NCI-H82 treated with DMSO at 0.1 percent for 48 hours (cell line): ENCODE measurements around the gene OR2C3.
"Not testable (repeated sequence)": the region's sequence is repeated elsewhere in the genome, so short reads cannot be mapped to it uniquely, and the experiment has no call there.

ENCODE experiments used
- DNase-seq: peaks from one replicate; lab custom pipeline; 2025; ENCODE audit not compliant: unreplicated experiment; lab: John Stamatoyannopoulos, UW

OR2C3 gene

GRCh38 chr1:247518613-247518891 lies 17.7 kb downstream of the OR2C3 start:
- DNase-seq: no peak

- no peak for DNase-seq
Observed at GRCh38 chr1:247517795-247518612, 18.2 kb downstream of the OR2C3 start.

GRCh38 chr1:247506831-247507230 lies 29.4 kb downstream of the OR2C3 start:
- DNase-seq: no peak

GRCh38 chr1:247500865-247501264 lies 35.4 kb downstream of the OR2C3 start:
- DNase-seq: no peak

- no peak for DNase-seq
Observed at GRCh38 chr1:247496581-247497285, 39.5 kb downstream of the OR2C3 start.

GRCh38 chr1:247494767-247495166 lies 41.5 kb downstream of the OR2C3 start:
- no peak for DNase-seq

- no peak for DNase-seq
Observed at GRCh38 chr1:247493106-247493505, 43.1 kb downstream of the OR2C3 start.

GRCh38 chr1:247491328-247491727 lies 44.9 kb downstream of the OR2C3 start:
- DNase-seq: no peak

GRCh38 chr1:247487057-247487456 lies 49.2 kb downstream of the OR2C3 start:
- DNase-seq: no peak

- DNase-seq: no peak
Observed at GRCh38 chr1:247482747-247483146, 53.5 kb downstream of the OR2C3 start.

GRCh38 chr1:247476328-247477058 lies 59.7 kb downstream of the OR2C3 start:
- DNase-seq: not testable (repeated sequence)

- no peak for DNase-seq
Observed at GRCh38 chr1:247475793-247476192, 60.4 kb downstream of the OR2C3 start.
